ENCODE measurements around the gene HIRA. TPM values are rescaled to one million over a fixed set of nuclear protein-coding genes. Genes with fewer than 3 reads are reported as not detected.
A peak's percentile ranks its signal among the peaks of the same experiment; 100 is the strongest.

The HIRA gene
- total and polyA plus RNA-seq, 9 of the 15 experiments (the other 6 are each of a cell fraction or from before 2014, with no cell fraction given) = 0.96 to 132 (median 58.4) TPM

DNA sequence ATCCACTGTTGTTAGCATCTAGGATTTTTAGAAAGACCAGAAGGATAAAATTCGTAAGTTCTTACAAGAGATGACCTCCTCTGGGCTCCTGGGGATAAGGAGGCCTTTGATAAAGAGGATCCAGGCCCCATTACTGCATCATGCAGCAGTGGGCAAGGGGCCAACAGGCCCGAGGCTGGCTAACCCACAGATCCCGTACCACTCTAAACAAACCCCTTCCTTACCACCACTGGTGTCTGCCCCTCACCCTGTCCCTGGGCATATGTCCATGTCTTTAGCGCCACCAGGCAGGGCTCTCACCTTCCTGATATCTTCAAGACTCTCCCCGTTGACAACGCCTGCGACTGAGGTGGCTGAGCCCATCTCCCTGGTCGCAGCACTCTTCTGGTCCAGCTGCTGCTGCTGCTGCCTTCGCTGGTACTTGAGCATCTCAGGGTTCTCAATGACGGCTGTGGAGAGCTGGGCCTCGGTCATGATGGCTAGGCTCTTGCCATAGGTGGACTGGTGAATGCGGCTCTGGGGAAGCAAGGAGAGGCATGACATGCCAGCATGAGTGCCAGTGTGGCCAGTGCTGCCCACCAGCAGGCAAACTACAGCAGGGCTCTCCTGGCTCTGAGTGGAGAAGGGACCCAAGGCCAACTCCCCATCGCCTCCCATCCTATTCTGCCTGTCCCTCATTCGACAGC is 46.2 kb downstream of the HIRA start (continued):
- TF ChIP-seq, protein P1, sequence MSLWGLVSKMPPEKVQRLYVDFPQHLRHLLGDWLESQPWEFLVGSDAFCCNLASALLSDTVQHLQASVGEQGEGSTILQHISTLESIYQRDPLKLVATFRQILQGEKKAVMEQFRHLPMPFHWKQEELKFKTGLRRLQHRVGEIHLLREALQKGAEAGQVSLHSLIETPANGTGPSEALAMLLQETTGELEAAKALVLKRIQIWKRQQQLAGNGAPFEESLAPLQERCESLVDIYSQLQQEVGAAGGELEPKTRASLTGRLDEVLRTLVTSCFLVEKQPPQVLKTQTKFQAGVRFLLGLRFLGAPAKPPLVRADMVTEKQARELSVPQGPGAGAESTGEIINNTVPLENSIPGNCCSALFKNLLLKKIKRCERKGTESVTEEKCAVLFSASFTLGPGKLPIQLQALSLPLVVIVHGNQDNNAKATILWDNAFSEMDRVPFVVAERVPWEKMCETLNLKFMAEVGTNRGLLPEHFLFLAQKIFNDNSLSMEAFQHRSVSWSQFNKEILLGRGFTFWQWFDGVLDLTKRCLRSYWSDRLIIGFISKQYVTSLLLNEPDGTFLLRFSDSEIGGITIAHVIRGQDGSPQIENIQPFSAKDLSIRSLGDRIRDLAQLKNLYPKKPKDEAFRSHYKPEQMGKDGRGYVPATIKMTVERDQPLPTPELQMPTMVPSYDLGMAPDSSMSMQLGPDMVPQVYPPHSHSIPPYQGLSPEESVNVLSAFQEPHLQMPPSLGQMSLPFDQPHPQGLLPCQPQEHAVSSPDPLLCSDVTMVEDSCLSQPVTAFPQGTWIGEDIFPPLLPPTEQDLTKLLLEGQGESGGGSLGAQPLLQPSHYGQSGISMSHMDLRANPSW (CRISPR knock-in tag; IDR thresholded peaks at IDR 0.05) = no peak
- TF ChIP-seq SNRNP70 (optimal IDR thresholded peaks at IDR 0.05; ENCODE audit: low read depth, low read length) (peak; percentile 45), RBM22 (IDR thresholded peaks at IDR 0.05; ENCODE audit: low read depth, low read length, poor library complexity, severe bottlenecking) (peak; percentile 25), ZNF12 (CRISPR knock-in tag; IDR thresholded peaks at IDR 0.05) (0 out of 2 replicates have a peak, but pooled peaks have one; percentile 58), NCOR1 (IDR thresholded peaks at IDR 0.05) (no peak), SIN3A (IDR thresholded peaks at IDR 0.05; ENCODE audit: borderline replicate concordance in 2 of 2, control insufficient read depth in 1 of 2, low read depth in 2 of 2, low read length in 2 of 2) (no peak), ZNF408 (CRISPR knock-in tag; IDR thresholded peaks at IDR 0.05; ENCODE audit: low read depth) (no peak), NEUROD1 (IDR thresholded peaks at IDR 0.05; ENCODE audit: borderline replicate concordance, low read depth, low read length, partially characterized antibody) (no peak), ZNF695 (CRISPR knock-in tag; IDR thresholded peaks at IDR 0.05) (no peak), NBN (IDR thresholded peaks at IDR 0.05; ENCODE audit: low read depth) (no peak), LCOR (CRISPR knock-in tag; IDR thresholded peaks at IDR 0.05) (no peak), U2AF1 (optimal IDR thresholded peaks at IDR 0.05; ENCODE audit: low read depth, low read length) (no peak), ZC3H8 (IDR thresholded peaks at IDR 0.05) (no peak)
- TF ChIP-seq, protein P2, sequence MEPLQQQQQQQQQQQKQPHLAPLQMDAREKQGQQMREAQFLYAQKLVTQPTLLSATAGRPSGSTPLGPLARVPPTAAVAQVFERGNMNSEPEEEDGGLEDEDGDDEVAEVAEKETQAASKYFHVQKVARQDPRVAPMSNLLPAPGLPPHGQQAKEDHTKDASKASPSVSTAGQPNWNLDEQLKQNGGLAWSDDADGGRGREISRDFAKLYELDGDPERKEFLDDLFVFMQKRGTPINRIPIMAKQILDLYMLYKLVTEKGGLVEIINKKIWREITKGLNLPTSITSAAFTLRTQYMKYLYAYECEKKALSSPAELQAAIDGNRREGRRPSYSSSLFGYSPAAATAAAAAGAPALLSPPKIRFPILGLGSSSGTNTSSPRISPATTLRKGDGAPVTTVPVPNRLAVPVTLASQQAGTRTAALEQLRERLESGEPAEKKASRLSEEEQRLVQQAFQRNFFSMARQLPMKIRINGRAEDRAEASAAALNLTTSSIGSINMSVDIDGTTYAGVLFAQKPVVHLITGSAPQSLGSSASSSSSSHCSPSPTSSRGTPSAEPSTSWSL (CRISPR knock-in tag; IDR thresholded peaks at IDR 0.05; ENCODE audit: borderline replicate concordance) = no peak
- TF ChIP-seq, protein P3, sequence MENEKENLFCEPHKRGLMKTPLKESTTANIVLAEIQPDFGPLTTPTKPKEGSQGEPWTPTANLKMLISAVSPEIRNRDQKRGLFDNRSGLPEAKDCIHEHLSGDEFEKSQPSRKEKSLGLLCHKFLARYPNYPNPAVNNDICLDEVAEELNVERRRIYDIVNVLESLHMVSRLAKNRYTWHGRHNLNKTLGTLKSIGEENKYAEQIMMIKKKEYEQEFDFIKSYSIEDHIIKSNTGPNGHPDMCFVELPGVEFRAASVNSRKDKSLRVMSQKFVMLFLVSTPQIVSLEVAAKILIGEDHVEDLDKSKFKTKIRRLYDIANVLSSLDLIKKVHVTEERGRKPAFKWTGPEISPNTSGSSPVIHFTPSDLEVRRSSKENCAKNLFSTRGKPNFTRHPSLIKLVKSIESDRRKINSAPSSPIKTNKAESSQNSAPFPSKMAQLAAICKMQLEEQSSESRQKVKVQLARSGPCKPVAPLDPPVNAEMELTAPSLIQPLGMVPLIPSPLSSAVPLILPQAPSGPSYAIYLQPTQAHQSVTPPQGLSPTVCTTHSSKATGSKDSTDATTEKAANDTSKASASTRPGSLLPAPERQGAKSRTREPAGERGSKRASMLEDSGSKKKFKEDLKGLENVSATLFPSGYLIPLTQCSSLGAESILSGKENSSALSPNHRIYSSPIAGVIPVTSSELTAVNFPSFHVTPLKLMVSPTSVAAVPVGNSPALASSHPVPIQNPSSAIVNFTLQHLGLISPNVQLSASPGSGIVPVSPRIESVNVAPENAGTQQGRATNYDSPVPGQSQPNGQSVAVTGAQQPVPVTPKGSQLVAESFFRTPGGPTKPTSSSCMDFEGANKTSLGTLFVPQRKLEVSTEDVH (IDR thresholded peaks at IDR 0.05; ENCODE audit: low read depth, partially characterized antibody) = no peak
- TF ChIP-seq, protein P4, sequence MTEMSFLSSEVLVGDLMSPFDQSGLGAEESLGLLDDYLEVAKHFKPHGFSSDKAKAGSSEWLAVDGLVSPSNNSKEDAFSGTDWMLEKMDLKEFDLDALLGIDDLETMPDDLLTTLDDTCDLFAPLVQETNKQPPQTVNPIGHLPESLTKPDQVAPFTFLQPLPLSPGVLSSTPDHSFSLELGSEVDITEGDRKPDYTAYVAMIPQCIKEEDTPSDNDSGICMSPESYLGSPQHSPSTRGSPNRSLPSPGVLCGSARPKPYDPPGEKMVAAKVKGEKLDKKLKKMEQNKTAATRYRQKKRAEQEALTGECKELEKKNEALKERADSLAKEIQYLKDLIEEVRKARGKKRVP (CRISPR knock-in tag; IDR thresholded peaks at IDR 0.05) = no peak
- TF ChIP-seq, protein P5, sequence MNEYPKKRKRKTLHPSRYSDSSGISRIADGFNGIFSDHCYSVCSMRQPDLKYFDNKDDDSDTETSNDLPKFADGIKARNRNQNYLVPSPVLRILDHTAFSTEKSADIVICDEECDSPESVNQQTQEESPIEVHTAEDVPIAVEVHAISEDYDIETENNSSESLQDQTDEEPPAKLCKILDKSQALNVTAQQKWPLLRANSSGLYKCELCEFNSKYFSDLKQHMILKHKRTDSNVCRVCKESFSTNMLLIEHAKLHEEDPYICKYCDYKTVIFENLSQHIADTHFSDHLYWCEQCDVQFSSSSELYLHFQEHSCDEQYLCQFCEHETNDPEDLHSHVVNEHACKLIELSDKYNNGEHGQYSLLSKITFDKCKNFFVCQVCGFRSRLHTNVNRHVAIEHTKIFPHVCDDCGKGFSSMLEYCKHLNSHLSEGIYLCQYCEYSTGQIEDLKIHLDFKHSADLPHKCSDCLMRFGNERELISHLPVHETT (CRISPR knock-in tag; conservative IDR thresholded peaks at IDR 0.05 in 1 of 2, IDR thresholded peaks at IDR 0.05 in 1 of 2) = no peak
